GM23338 (cell line): ENCODE measurements around the gene CCDC106. TPM values are rescaled to one million over a fixed set of nuclear protein-coding genes. Genes with fewer than 3 reads are reported as not detected.

ENCODE experiments used
- ATAC-seq: fragments of 200-7000 bp; cut with Tn5 transposase; 3 replicates; pipeline ENCODE4 v1.9.1; 2020
- DNase-seq: peaks from one replicate; pipeline ENCODE4 v3.0.0-alpha.2; 2015; ENCODE audit warnings: low spot score
- H2AFZ ChIP-seq: fragments of 200-600 bp; sonication (generic); 2 replicates; pipeline ENCODE4 v1.8.0; 2016; ENCODE audit warnings: antibody characterized with exemption, mild to moderate bottlenecking, moderate library complexity
- H3F3A ChIP-seq: fragments of 200-600 bp; sonication (generic); replicated peaks from 2 replicates; pipeline ENCODE4 v1.8.0; 2017; ENCODE audit warnings: antibody characterized with exemption, mixed run types, low read depth
- H3K27ac ChIP-seq: fragments of 200-600 bp; sonication (generic); 2 replicates; pipeline ENCODE4 v1.6.1; 2016; ENCODE audit warnings: low read depth
- H3K27me3 ChIP-seq: fragments of 200-600 bp; sonication (generic); 2 replicates; pipeline ENCODE4 v1.8.0; 2016; ENCODE audit warnings: mild to moderate bottlenecking, mixed run types, moderate library complexity; ENCODE audit not compliant: insufficient read depth
- H3K36me3 ChIP-seq: fragments of 200-600 bp; sonication (generic); 2 replicates; pipeline ENCODE4 v1.8.0; 2016; ENCODE audit warnings: mild to moderate bottlenecking; ENCODE audit not compliant: insufficient read depth
- H3K4me1 ChIP-seq: fragments of 200-600 bp; sonication (generic); 2 replicates; pipeline ENCODE4 v1.8.0; 2016; ENCODE audit warnings: mild to moderate bottlenecking, moderate library complexity; ENCODE audit not compliant: insufficient read depth
- H3K4me2 ChIP-seq: fragments of 200-600 bp; sonication (generic); 2 replicates; pipeline ENCODE4 v1.7.1; 2017; ENCODE audit warnings: mixed run types
- H3K4me3 ChIP-seq: fragments of 200-600 bp; sonication (generic); 2 replicates; pipeline ENCODE4 v1.6.1; 2016; ENCODE audit warnings: mixed run types
- H3K79me2 ChIP-seq: fragments of 200-600 bp; sonication (generic); replicated peaks from 2 replicates; pipeline ENCODE4 v1.8.0; 2017; ENCODE audit warnings: mild to moderate bottlenecking; ENCODE audit not compliant: insufficient read depth
- H3K9me2 ChIP-seq: fragments of 200-600 bp; sonication (generic); 2 replicates; pipeline ENCODE4 v1.8.0; 2017; ENCODE audit not compliant: insufficient read depth
- H4K20me1 ChIP-seq: fragments of 200-600 bp; sonication (generic); replicated peaks from 2 replicates; pipeline ENCODE4 v1.8.0; 2017; ENCODE audit warnings: mild to moderate bottlenecking; ENCODE audit not compliant: insufficient read depth
- H3K27ac Mint-ChIP-seq: 2 replicates; pipeline ENCODE4 v1.8.0; 2020; ENCODE audit warnings: inconsistent platforms, mild to moderate bottlenecking, moderate library complexity, mixed read lengths
- H3K27me3 Mint-ChIP-seq: 3 replicates; pipeline ENCODE4 v1.8.0; 2022; ENCODE audit warnings: low read depth, mild to moderate bottlenecking, moderate library complexity, mixed read lengths, inconsistent platforms; ENCODE audit not compliant: insufficient read depth, poor library complexity
- H3K36me3 Mint-ChIP-seq: 3 replicates; pipeline ENCODE4 v1.8.0; 2021; ENCODE audit warnings: low read depth, mild to moderate bottlenecking, inconsistent platforms, moderate library complexity, mixed read lengths
- H3K4me1 Mint-ChIP-seq: 3 replicates; pipeline ENCODE4 v1.8.0; 2020; ENCODE audit warnings: mild to moderate bottlenecking, inconsistent platforms, mixed read lengths
- H3K4me3 Mint-ChIP-seq: 3 replicates; pipeline ENCODE4 v1.8.0; 2021; ENCODE audit warnings: moderate library complexity, mild to moderate bottlenecking, inconsistent platforms, mixed read lengths
- H3K9me3 Mint-ChIP-seq: 3 replicates; pipeline ENCODE4 v1.8.0; 2020; ENCODE audit warnings: moderate library complexity, mild to moderate bottlenecking, inconsistent platforms, mixed read lengths
- CREB1 ChIP-seq: fragments of 250-450 bp; sonication (Bioruptor Pico); IDR thresholded peaks from 2 replicates; pipeline ENCODE4 v1.5.0; 2020; ENCODE audit warnings: low read depth, mild to moderate bottlenecking, moderate library complexity
- CTCF ChIP-seq, 2 experiments: fragments of 200-600 bp in 1 of 2; sonication (generic) in 1 of 2; conservative IDR thresholded peaks; 2 replicates each; pipeline versions ENCODE4 v1.5.1 to v1.6.1; 2016 to 2017; ENCODE audit warnings: antibody characterized with exemption in 2 of 2, low read depth in 2 of 2, mild to moderate bottlenecking in 2 of 2, moderate library complexity in 1 of 2
- ETS1 ChIP-seq: IDR thresholded peaks from 2 replicates; pipeline ENCODE4 v1.6.1; 2016; ENCODE audit warnings: antibody characterized with exemption
- EZH2 ChIP-seq: fragments of 200-600 bp; sonication (generic); IDR thresholded peaks from one replicate; pipeline ENCODE4 v1.8.0; 2017; ENCODE audit warnings: antibody characterized with exemption, mild to moderate bottlenecking, low read depth; ENCODE audit not compliant: unreplicated experiment
- EZH2phosphoT487 ChIP-seq: fragments of 200-600 bp; sonication (generic); IDR thresholded peaks from one replicate; pipeline ENCODE4 v1.8.1; 2018; ENCODE audit warnings: antibody characterized with exemption; ENCODE audit not compliant: unreplicated experiment
- JUNB ChIP-seq: IDR thresholded peaks from one replicate; pipeline ENCODE4 v1.6.1; 2016; ENCODE audit warnings: antibody characterized with exemption; ENCODE audit not compliant: unreplicated experiment
- NANOG ChIP-seq: IDR thresholded peaks from 2 replicates; pipeline ENCODE4 v1.6.1; 2016; ENCODE audit warnings: antibody characterized with exemption, borderline replicate concordance
- POLR2AphosphoS5 ChIP-seq: IDR thresholded peaks from 2 replicates; pipeline ENCODE4 v1.6.1; 2016; ENCODE audit warnings: antibody characterized with exemption, low read depth
- REST ChIP-seq: IDR thresholded peaks from one replicate; pipeline ENCODE4 v1.6.1; 2018; ENCODE audit warnings: antibody characterized with exemption; ENCODE audit not compliant: unreplicated experiment
- STAT1 ChIP-seq: IDR thresholded peaks from one replicate; pipeline ENCODE4 v1.6.1; 2016; ENCODE audit warnings: antibody characterized with exemption; ENCODE audit not compliant: unreplicated experiment
- ZNF114 ChIP-seq: fragments of 250-450 bp; sonication (Bioruptor Pico); IDR thresholded peaks from 2 replicates; pipeline ENCODE4 v1.5.0; 2020; ENCODE audit warnings: mild to moderate bottlenecking, moderate library complexity
- ZNF331 ChIP-seq: fragments of 250-450 bp; sonication (Bioruptor Pico); IDR thresholded peaks from 2 replicates; pipeline ENCODE4 v1.5.0; 2020; ENCODE audit warnings: low read depth, mild to moderate bottlenecking, moderate library complexity
- ZNF462 ChIP-seq: fragments of 250-450 bp; sonication (Bioruptor Pico); IDR thresholded peaks from 2 replicates; pipeline ENCODE4 v1.5.0; 2020; ENCODE audit warnings: mild to moderate bottlenecking, moderate library complexity
- polyA plus RNA-seq: library from polyadenylated mRNA; unstranded; fragments of >200 nt; fragmentation: Nextera tagmentation; extraction: Ambion mirVana; gene quantifications from 2 replicates; pipeline ENCODE4 v1.2.1, GENCODE V29; 2016
- total RNA-seq: library from RNA; depleted of rRNA; stranded (reverse); fragments of >200 nt; shearing (Covaris generic); gene quantifications from 2 replicates; pipeline ENCODE4 v1.2.3, GENCODE V29; 2014

Gene CCDC106
- total and polyA plus RNA-seq, 2 experiments from 2014 or later, result 12.0 to 17.6 TPM

- H4K20me1 ChIP-seq, result peaks cover 35% of the 10 kb centered on the region
- peaks cover 11% of the 10 kb centered on the region for H3K4me1 ChIP-seq
- no peak for ATAC-seq
- Mint-ChIP-seq H3K4me3 (no peak overlapping the region), H3K9me3 (peaks cover 2% of the 10 kb centered on the region; the same call in 2 of the 3 replicates), H3K27ac (no peak overlapping the region; the same call in 1 of the 2 replicates), H3K36me3 (peaks cover 39% of the 10 kb centered on the region), H3K4me1 (peaks cover 7% of the 10 kb centered on the region), H3K27me3 (peaks cover 10% of the 10 kb centered on the region)
- peaks cover 62% of the 10 kb centered on the region for H3K79me2 ChIP-seq
- no peak for DNase-seq
- 0 out of 2 replicates have a peak, but pooled peaks cover 5% of the 10 kb centered on the region for H3F3A ChIP-seq
- H3K4me3 ChIP-seq, result no peak overlapping the region
- no peaks in the 10 kb centered on the region for H3K27me3 ChIP-seq
- no peak overlapping the region for H3K27ac ChIP-seq
- no peak overlapping the region for H3K4me2 ChIP-seq
- TF ChIP-seq ZNF462 (no peak), EZH2phosphoT487 (no peak), EZH2 (no peak), JUNB (no peak), NANOG (no peak), ETS1 (no peak), POLR2AphosphoS5 (no peak), ZNF331 (CRISPR knock-in tag) (no peak), STAT1 (no peak), REST (no peak), CTCF (conservative IDR thresholded peaks at IDR 0.05; ENCODE audit: low read depth in 2 of 2) (no peak), CREB1 (CRISPR knock-in tag) (no peak), ZNF114 (CRISPR knock-in tag) (no peak)
- peaks cover 12% of the 10 kb centered on the region; the same call in 1 of the 2 replicates for H3K36me3 ChIP-seq
- no peak overlapping the region for H2AFZ ChIP-seq
- H3K9me2 ChIP-seq, result no peaks in the 10 kb centered on the region
Observed at GRCh38 chr19:55680339-55681130, 32.5 kb downstream of the CCDC106 start.
